ENCODE measurements around the gene NLGN4X. TPM values are rescaled to one million over a fixed set of nuclear protein-coding genes. Genes with fewer than 3 reads are reported as not detected.

The NLGN4X gene
- total and polyA plus RNA-seq, 2 donors (not counting 3 experiments of a cell fraction or from before 2014, with no cell fraction given) = 0.03 TPM; not detected in 1

DNA sequence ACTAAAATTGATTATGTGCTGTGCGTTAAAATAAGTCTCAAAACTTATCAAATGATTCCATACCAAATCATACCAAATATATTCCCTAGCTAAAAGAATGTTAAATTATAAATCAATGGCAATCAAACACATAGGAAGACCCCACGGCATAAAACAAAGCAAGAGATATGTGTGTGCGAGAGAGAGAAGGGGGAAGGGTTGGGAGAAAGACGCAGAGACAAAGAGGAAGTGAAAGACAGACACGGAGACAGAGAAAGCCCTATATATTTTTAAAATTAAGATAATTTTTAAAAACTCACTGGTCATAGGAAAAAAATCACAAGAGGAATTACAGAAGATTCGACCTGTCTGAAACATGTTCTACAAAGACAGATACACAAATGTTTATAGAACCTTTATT lies 371.4 kb downstream of the NLGN4X start:
- DNase-seq (ENCODE audit: low read depth, low spot score) (no peak), FAIRE-seq (no peak)
- dilution Hi-C loops (cut with MboI; ENCODE audit: extremely low pct_ligation_motif_present, low sequenced_read_pairs) = no loop called here
- Histone ChIP-seq H3K9me1 (replicated peaks; ENCODE audit: control insufficient read depth, extremely low read depth, insufficient read depth, low read length) (no peaks in the 10 kb centered on the region), H3K36me3 (ENCODE audit: control insufficient read depth in 2 of 2, extremely low read depth in 1 of 2, insufficient read depth in 2 of 2, low read length in 2 of 2) (no peaks in the 10 kb centered on the region), H2AFZ (ENCODE audit: low read depth, low read length) (no peak overlapping the region), H3K4me3 (replicated peaks in 1 of 3; ENCODE audit: insufficient read depth in 1 of 3, low read depth in 1 of 3, low read length in 3 of 3) (no peak overlapping the region), H3K9ac (replicated peaks; ENCODE audit: extremely low read depth, insufficient read depth, low read length) (no peak overlapping the region), H3K4me2 (ENCODE audit: insufficient read depth, low read length) (no peak overlapping the region), H3K4me1 (ENCODE audit: control insufficient read depth, extremely low read depth, insufficient read depth, low read length) (no peaks in the 10 kb centered on the region), H4K20me1 (replicated peaks; ENCODE audit: control insufficient read depth, extremely low read depth, insufficient read depth, low read length) (no peaks in the 10 kb centered on the region), H3K27me3 (ENCODE audit: control insufficient read depth in 2 of 2, insufficient read depth in 2 of 2, low read length in 2 of 2) (no peaks in the 10 kb centered on the region), H3K9me3 (replicated peaks; ENCODE audit: control insufficient read depth, insufficient read depth, low read length) (no peaks in the 10 kb centered on the region), H3K79me2 (ENCODE audit: control insufficient read depth, insufficient read depth, low read length) (no peaks in the 10 kb centered on the region), H3K27ac (ENCODE audit: insufficient read depth, low read depth, low read length) (no peak overlapping the region)
- TF ChIP-seq GATA2 (IDR thresholded peaks at IDR 0.05; ENCODE audit: insufficient read depth, insufficient read length, low read depth, low read length) (no peak), POLR2AphosphoS5 (IDR thresholded peaks at IDR 0.05; ENCODE audit: insufficient read depth, low read depth, low read length) (no peak), JUN (IDR thresholded peaks at IDR 0.05; ENCODE audit: borderline replicate concordance, insufficient read depth, insufficient read length, low read depth) (no peak), MAX (IDR thresholded peaks at IDR 0.05; ENCODE audit: insufficient read depth, insufficient read length) (no peak), POLR2A (IDR thresholded peaks at IDR 0.05; ENCODE audit: low read depth, low read length) (no peak), FOS (IDR thresholded peaks at IDR 0.05; ENCODE audit: borderline replicate concordance, insufficient read depth, low read length) (no peak), MYC (IDR thresholded peaks at IDR 0.05; ENCODE audit: low read depth, low read length) (no peak), EZH2 (IDR thresholded peaks at IDR 0.05; ENCODE audit: borderline replicate concordance, low read depth, low read length, severe bottlenecking) (no peak)
- TF ChIP-seq, protein P1, sequence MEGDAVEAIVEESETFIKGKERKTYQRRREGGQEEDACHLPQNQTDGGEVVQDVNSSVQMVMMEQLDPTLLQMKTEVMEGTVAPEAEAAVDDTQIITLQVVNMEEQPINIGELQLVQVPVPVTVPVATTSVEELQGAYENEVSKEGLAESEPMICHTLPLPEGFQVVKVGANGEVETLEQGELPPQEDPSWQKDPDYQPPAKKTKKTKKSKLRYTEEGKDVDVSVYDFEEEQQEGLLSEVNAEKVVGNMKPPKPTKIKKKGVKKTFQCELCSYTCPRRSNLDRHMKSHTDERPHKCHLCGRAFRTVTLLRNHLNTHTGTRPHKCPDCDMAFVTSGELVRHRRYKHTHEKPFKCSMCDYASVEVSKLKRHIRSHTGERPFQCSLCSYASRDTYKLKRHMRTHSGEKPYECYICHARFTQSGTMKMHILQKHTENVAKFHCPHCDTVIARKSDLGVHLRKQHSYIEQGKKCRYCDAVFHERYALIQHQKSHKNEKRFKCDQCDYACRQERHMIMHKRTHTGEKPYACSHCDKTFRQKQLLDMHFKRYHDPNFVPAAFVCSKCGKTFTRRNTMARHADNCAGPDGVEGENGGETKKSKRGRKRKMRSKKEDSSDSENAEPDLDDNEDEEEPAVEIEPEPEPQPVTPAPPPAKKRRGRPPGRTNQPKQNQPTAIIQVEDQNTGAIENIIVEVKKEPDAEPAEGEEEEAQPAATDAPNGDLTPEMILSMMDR (IDR thresholded peaks at IDR 0.05; ENCODE audit: extremely low read depth in 1 of 2, insufficient read depth in 1 of 2, low read depth in 1 of 2, low read length in 2 of 2) = no peak
- CTCF ChIA-PET = no interaction called here
- intact Hi-C loops (cut with micrococcal nuclease) = no loop called here
- BruUV-seq (replicated peaks) = no TSS peak
- POLR2A ChIA-PET = no interaction called here

Measured in endothelial cell of umbilical vein (primary cell).